SKM-1 (cell line): ENCODE results near the gene GMDS.

Source experiments
- DNase-seq: peaks from one replicate; lab custom pipeline; 2025; ENCODE audit not compliant: unreplicated experiment; lab: John Stamatoyannopoulos, UW

Gene GMDS

GRCh38 chr6:2208468-2208867, 36.9 kb downstream of the GMDS start:
- no peak for DNase-seq

GRCh38 chr6:2205396-2205795, 40.0 kb downstream of the GMDS start:
- no peak for DNase-seq

DNA sequence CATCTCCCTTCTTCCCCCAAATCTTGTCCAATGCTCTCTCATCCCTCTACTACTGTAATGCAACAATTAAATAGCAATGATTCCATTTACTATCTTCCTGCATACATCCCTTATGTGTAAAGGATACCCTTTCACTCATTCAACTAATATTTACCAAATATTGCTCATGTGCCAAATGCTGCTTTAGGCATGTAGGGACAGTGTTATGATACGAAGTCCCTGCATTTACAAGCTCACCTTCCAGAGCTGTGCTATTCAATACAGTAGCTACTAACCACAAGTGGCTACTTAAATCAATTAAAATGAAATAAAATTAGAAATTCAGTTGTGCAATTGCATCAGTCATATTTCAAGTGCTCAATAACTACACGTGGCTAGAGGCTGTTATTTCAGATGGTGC, 41.1 kb downstream of the GMDS start:
- no peak for DNase-seq

- no peak for DNase-seq
Observed at GRCh38 chr6:2203264-2203663, 42.1 kb downstream of the GMDS start.

DNA sequence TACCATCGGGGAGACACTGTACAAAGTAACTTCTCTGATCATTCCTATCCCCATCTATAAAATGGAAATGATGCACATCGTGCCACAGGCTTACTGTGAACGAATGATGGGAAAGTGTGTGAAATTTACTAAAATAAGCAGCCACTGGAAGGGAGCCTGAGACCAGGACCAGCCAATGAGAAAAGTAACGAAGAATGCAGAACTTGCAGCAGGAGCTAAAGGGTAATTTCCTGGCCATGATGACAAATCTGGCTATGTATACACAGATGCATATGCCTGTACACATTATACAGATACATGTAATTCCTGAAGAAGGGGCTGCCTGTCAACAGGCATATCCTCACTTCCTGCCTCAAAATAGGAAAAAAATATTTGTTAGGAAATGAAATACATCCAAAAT, 47.4 kb downstream of the GMDS start:
- DNase-seq: no peak

GRCh38 chr6:2197177-2197671, 48.2 kb downstream of the GMDS start:
- no peak for DNase-seq

DNA sequence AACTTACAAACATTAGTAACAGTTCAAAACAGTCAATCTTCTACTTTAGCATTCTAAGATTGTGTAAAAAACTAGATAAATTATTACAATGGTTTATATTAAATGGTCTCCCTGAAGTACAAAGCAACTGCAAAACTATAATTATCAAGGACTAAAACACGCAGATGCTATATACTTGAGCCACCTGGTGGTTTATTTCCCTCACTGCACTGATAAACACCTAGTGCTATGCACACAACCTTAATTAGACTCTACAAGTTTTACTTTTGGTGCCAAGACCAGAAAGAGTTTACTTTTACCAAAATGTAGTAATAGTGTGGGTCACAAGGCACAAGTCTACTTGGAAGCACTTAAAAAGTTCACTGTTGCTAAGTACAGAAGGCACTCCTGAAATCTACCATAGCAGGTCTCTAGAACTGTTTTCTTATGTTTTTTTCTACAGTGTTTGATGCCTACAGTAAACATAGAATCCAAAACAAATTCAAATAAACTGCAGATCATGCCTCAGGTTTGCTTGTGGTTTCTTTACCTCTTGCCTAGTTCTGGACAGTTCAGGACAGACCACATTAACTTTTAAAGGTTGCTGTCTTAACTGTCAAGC, 49.2 kb downstream of the GMDS start:
- peak; percentile 33 for DNase-seq

DNA sequence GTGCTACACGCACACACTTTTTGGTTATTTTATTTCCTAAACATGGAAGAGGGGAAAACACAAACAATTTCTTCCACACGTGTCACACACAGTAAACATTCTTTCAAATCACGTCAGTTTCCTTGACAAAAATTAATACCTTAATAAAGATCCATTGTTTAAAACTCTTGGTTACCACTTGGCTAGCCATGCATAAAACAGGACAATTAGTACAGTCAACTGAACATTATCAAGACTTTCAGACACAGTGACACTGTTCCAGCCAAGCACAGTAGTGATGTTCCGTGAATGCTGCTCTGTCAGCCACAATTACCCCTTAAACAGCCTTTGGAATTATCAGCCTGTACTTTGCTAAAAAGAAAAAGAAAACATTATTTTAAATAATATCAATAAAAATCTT, 50.8 kb downstream of the GMDS start:
- DNase-seq: no peak

DNA sequence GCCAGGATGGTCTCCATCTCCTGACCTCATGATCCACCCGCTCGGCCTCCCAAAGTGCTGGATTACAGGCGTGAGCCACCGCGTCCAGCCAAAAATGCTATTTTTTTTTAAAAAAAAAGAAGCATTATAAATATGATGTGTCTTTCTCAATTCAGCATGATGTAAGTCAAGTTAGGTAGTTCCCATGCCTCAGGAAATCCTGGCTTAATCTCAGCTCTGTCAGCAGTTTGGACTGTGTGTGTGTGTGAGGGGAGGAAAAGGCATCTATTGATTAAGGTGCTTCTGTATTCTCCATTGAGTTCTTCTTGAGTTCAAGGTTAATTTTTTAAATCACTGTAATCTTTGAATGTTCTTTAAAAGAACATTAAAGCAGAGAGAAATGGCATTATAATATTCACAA, 51.5 kb downstream of the GMDS start:
- DNase-seq: no peak

DNA sequence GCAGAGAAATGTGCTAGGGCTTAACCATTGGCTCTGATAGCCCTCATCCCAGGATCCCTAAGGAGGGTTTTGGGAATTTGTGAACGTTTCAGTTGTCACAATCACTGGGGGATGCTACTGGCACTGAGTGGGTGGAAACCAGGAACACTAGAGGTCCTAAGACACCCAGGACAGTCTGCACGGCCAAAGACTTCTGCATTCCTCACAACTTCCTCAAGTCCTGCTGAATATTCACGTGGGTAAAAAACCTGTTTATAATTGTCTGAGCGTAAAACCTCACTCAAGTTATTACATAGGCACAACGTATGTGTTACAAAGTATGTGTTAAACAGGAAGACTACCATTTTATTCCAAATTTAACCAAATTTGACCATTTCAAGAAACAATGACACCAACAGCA, 52.4 kb downstream of the GMDS start:
- DNase-seq: no peak

GRCh38 chr6:2191390-2191740, 54.0 kb downstream of the GMDS start:
- DNase-seq: no peak

DNA sequence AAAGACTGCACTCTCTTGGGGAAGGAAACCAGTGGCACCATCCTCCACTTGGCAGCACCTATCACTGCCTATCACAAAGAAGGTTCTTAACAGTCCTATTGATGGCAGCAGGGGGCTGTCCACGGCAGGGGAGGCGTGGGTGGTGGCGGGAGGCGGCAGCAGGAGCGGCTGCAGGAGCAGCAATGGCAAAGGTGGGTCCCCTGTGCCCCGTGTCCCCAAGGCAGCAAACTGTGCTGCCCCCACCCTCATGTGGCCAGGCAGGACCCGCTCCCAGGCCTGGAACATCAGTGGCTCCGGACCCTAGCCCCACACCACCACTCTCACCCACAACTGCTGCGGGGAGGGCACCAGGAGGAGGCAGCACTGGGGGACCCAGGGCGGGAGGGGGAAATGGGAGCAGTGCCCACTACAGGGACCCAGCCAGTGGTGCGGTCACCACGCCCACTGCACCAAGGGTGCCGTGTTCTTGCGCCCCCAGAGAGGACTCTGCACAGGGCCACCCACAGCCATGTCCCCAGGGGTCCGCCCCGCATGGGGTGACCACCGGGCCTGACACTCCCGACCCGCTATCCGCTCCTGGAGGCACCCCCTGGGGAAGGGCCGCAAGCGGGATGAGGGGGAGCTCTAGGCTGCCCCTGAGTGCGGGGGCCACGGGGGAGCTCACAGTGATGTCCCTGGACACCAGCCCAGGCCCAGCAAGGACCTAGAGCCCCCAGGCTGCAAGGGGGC, 54.6 kb downstream of the GMDS start:
- DNase-seq: no peak

DNA sequence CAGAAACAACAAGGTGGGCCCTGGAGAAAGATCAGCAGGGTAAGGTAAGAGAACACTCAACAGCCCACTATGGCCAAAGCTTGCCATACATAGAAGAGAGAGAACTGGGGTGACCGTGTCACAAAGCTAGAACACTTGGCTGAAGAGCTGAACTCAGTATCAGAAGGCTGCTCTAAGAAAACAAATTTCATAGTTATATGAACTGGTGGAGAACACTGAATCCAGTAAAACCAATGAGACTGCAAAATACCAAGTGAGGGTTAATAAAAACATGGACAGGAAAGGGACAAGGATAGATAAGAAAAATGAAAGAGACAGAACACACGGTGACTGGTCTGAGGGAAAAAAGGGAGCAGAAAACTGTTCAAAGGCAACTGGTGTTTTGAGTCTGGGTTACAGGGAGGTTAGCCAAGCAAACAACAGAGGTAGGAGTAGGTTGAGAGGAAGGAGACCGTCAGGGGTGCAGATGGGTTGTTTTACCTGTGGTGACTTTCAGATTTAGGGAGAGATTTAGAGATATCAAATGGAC, 56.5 kb downstream of the GMDS start:
- DNase-seq: no peak

GRCh38 chr6:2188397-2188796, 57.0 kb downstream of the GMDS start:
- DNase-seq: no peak

- DNase-seq: no peak
Observed at GRCh38 chr6:2187826-2188225, 57.6 kb downstream of the GMDS start.

DNA sequence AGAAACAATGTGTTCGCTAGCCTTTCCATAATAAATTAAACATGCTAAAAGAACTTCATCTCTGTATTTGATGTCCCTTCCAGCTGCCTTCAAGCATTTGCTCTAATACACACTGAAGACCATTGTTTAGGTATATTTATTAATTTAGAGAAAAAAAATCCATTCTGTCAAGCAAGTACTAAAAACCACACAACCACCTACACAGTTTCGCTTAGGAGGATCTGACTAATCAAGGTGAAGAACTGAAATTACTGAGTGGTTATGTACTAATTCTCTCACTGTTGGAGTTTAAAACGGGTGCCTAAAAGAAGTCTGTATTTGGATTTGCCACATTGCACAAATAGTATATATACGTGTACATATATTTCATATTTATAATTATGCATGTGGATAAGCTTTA, 58.9 kb downstream of the GMDS start:
- DNase-seq: no peak

- DNase-seq: no peak
Observed at GRCh38 chr6:2185466-2185865, 59.9 kb downstream of the GMDS start.

- no peak for DNase-seq
Observed at GRCh38 chr6:2184700-2185455, 60.5 kb downstream of the GMDS start.

DNA sequence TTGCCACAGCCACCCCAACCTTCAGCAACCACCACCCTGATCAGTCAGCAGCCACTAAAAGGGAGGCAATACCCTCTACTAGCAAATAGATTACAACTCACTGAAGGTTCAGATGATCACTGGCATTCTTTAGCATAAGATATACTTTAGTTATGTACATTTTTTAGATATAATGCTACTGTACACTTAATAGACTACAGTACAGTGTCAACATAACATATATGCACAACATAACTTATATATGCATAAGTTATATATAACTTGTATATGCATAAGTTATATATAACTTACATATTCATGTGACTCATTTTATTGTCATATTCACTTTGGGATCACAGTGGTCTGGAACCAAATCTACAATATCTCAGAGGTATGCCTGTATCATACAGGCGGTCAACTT, 61.7 kb downstream of the GMDS start:
- no peak for DNase-seq

GRCh38 chr6:2183246-2183645, 62.2 kb downstream of the GMDS start:
- no peak for DNase-seq

DNA sequence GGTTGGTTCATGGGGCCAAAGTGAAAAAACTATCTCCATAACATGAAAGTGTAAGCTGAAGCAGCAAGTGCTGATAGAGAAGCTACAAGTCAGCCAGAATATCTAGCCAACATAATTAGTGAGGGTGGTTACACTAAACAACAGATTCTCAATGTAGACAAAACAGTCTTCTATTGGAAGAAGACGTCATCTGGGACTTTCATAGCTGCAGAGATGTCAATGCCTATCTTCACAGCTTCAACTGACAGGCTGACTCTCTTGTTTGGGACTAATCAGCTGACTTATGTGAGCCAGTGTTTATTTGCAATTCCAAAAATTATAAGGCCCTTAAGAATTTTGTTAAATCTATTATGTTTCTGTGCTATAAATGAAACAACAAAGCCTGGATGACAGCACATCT, 63.2 kb downstream of the GMDS start:
- no peak for DNase-seq

- no peak for DNase-seq
Observed at GRCh38 chr6:2181567-2181966, 63.8 kb downstream of the GMDS start.
